GM18870 (cell line): ENCODE data around the gene S100A1.

Experiments
- ATAC-seq: cut with Tn5 transposase; IDR thresholded peaks from one replicate; pipeline ENCODE4 v1.9.1; 2021; ENCODE audit warnings: moderate library complexity; ENCODE audit not compliant: unreplicated experiment

S100A1 gene

DNA sequence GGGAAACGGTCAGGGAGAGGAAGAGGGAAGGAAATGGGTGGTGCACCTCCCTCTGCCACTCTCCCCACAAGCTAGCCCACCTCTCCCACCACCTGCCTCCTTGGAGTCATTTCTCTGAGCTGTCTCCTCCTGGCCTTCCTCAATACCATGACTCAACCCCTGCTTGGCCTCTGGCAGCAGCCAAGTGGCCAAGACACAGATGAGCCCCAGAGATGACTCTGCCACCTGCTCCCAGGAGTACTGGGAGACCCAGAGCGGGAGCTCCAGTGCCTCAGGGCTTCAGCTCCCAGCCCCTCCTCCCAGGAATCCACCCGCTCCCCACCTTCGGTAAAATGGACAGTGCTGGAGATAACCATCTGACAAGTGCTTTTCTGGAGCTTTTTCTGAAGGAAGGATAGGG lies 17.9 kb upstream of the S100A1 start:
- ATAC-seq, result no peak

DNA sequence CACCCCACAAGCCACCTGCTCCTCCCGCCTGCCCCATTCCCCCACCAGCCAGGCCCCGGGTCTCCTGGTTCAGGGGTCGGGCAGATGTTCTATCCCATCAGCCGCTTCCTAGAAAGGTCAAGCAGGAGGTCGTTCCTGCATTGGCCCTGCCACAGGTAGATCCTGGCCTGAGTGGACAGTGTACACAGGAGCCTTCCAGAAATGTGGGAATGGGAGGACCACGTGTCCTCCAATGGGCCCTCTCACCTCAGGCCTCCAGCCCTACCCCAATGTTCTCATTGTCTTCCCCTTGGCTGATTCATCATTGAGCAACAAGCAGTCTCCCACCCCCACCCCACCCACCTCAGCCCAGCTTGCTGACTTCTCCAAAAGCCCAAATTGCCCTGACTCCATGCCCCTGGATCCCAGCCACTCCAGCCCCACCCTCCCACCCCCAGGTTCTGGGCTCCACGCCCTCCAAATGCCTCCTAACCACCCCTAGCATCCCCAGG lies 17.4 kb upstream of the S100A1 start:
- no peak for ATAC-seq

DNA sequence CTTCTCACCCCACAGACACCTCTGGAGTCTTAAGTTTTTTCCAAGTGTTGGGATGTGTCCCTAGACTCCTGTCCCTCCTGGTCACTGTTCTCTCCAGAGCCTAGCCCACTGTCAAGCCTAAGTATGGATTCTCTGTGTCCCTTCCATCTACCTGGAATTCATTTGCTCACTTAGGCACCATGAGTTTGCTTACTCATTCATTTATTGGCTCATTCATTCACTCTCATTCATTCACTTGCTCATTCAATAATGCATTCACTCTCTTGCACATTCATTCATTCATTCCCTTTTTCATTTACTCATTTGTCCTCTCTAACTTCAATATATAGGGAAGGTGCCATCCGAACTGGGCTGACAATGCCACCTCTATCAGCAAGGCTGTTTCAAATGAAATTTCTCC lies 16.9 kb upstream of the S100A1 start:
- no peak for ATAC-seq

DNA sequence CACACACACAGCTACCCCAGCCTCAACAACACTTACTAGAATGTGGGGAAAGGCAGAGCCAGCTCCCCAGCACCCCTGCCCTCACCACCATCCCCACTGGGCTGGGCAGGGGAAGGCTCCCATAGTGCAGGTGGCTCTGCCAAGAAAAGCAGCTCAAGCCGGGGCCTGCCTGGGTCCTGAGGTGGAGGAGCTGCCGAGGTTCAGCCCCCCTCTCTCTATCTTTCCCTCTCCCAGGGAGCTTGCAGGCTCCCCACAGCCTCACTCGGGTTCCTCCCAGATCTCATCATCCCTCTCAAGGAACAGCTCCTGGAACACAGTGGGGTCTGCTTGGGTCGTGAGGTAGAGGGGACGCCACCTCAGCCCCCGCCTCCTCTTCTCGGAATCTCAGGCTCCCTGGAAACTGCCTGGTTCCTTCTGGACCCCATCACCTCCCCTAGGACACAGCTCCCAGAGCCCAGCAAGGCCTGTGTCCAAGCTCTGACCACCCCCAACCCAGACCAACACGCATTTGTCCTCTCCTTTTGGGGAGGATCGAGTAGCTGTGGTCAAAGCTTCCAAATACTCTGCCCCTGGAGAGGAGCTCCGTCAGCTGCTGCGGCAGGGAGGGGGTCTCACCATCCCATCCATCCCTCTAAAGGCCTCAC lies 16.0 kb upstream of the S100A1 start:
- ATAC-seq, result no peak

DNA sequence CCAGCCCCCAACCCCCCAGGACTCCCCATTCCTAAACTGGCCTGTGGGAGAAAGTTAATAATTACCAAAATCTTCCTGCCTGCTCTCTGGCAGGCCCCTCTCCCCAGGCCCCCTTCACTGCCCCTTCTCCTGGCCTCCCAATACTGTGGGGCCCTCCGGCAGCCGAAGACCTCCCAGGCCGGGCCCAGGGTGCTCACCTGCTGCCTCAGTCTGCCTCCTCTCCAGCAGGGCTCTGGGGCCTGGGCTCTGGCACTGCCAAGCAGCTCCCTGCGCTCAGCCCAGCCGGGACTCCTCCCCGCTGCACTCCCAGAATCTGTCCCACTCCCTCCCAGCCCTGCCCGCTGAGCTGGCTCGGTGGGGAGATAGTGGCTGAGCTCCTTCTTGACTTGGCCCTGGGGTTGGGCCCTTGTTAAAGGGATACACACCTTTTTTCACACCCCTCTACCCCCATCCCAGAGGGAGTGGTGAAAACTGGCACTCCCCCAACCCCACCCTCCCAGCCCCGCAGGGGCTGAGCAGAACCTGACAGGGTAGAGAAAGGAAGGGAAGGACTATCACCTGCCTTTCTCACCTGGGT lies 15.4 kb upstream of the S100A1 start, which contains the start of gene S100A16:
Gene S100A16 (minus strand): TSS at position 383 of the 577 bp plus-strand sequence. CDS start 4,986 bp downstream, outside the sequence.
- ATAC-seq, result no peak

DNA sequence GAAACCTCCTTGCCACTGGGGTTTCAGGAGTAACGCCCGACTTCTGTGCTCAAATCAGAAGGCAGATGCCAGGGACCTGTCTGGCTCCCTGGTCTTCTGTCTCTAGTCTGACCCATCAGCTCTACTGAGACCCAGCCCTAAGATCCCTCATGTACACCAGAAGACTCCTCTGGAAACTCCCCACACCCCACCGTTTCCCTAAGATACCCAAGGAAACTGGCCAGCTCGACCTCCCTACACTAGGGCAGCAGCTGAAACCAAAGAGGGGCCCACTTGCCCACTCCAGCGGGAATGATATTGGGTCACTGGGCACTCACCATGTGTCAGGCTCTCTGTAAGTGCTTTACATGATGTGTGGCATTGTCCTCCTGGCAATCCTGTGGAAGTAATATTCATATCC lies 14.8 kb upstream of the S100A1 start:
- ATAC-seq, result no peak

DNA sequence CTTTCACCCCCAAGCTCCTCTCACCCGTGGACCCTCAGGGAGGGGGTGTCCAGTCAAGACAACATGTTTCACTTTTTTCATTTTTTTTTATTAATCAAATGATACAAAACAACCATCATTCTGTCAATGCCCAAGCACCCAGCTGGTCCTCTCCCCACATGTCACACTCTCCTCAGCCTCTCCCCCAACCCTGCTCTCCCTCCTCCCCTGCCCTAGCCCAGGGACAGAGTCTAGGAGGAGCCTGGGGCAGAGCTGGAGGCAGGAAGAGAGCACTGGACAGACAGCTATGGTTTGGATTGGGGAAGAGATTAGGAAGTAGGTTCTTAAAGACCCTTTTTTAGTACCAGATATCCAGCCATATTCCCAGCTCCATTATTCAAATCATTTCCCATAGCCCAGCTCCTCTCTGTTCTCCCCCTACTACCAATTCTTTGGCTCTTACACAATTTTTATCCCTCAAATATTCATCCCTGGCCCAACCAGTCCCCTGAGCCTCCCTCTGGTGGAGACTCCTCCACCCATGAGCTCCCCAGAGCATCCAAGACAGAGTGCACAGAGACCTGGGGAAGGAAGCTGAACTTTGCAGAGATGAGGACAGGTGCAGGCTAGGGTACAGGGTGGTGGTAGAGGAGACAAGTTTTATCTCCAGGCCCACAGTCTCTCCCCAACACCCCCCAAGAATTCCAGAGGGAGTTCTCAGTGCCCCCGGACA lies 13.9 kb upstream of the S100A1 start:
- ATAC-seq, result no peak

DNA sequence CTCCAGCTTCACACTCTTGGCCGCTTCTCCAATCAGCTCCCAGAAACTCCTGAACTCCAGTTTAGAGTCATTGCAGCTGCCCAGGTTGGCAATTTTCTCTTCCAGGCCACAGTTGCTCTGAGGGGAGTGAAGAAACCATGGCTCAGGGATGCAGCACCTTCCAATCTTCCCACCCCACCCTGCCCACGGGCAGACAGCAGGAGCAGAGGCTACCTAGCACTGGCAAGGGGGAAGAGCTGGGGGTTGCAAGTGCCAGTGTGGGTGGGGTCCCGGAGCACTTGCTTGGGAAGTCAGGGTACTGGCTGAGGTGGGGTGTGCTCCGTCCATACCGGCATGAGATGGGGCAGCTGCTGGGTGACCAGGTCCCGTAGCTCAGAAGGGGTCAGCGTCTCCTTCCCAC lies 13.3 kb upstream of the S100A1 start:
- ATAC-seq, result no peak

DNA sequence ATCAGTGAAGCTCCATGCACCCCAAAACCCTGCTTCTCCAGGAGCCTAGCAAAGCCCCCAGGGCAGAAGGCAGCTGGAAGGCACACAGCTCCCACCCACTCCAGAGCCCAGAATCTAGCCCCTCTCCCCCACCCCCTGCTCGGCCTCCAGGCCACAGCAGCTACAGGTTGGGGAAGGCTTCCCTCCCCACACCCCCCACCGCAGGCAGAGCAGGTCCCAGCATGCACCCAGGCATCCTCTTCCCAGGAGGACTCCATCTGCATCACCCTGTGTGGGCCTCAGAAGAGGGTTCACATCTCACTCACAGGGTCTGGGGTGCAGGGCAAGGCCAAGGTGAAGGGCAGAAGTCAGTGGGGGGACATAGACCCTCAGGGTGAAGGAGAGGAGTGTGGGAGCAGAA lies 12.8 kb upstream of the S100A1 start:
- no peak for ATAC-seq

DNA sequence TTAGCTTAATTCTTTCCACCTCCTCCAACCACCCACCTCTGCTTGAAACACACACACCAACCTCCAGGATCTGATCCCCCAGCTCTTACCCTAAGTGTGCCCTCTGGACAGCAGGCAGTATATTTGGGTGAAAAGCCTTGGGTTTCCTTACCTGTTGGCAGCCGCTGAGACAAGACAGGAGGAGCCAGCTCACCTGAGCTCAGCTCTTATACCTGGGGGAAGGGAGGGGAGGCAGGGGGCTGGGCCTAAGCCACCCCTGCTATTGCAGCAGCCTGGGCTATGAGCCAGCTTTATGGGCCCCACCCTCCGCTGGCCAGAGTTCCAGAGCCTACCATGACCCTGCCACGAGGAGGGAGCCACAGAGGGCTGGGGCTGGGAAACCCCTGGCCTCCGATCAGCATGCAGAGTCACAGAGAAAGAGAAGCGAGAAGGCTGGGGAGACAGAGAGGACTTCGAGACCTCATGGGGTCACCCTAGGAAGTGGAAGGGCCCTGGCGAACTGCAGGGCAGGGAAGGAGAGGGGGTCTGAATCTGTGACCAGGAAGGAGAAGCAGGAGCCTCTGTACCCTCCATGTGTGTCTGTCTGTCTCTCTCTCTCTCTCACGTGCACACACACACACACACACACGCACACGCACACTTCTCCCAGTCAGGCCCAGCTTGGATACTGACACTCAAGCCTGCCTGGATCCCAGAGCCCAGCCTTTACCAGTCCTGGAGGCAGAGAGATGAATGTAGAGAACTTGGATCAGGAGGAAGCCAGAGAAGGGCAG lies 11.9 kb upstream of the S100A1 start, which contains the start of gene S100A14:
Gene S100A14 (minus strand): TSS at position 182 of the 773 bp plus-strand sequence. CDS start 467 bp downstream, outside the sequence.
- no peak for ATAC-seq

DNA sequence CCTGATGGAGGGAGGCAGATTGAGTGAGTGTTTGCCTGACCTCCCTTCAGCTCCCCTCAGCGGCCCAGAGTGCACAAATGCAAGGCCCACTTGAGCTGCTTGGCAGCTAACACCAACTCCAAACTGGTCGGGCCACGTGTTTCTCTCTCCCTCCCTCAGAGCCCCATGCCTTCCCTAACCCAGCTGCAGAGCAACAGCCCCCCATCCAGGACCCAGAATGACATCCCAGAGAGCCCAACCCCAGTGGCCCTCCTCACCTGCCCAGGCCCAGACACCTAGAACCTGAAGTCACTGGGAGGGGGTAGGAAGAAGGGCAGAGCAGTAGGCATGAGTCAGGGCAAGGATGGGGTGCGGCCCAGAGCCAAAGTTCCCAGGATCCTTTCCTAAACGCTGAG lies 11.3 kb upstream of the S100A1 start:
- no peak for ATAC-seq

DNA sequence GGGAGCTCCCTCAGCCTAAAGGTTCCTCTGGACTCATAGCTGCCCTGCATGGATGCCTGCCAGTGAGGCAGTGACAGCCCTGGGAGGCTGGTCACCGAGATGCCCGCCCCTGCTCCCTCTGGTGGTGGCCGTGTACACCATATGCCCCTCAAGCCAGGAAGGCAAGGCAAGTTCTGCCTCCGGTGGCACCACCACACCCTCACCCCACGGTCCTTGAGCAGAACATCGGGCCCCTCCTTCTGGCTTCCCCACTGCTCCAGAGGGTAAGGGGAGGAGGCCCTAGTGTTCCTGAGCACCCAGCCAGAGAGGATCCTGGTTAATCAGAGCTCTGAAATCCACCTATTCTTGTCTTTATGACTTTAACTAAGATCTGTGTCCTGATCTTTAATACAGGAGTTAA lies 10.6 kb upstream of the S100A1 start:
- no peak for ATAC-seq

DNA sequence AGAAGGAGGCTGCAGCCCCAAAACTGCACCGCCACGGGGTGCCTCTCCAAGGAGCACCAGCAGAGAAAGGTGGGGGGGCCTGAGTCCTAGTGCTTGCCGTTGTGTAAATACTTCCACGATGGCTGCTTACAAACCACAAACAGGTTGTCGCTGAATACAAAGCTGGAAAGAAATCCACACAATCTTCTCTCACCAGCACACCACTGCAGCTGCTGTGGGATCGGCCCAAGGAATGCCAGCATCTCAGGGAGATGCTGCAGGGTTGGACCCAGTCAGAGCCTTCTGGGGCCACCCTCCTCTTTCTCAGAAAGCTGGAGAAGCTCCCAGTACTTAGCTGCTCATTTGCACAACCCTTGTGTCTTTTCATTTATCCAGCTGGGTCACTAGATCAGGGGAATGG lies 9.1 kb upstream of the S100A1 start:
- ATAC-seq, result no peak

DNA sequence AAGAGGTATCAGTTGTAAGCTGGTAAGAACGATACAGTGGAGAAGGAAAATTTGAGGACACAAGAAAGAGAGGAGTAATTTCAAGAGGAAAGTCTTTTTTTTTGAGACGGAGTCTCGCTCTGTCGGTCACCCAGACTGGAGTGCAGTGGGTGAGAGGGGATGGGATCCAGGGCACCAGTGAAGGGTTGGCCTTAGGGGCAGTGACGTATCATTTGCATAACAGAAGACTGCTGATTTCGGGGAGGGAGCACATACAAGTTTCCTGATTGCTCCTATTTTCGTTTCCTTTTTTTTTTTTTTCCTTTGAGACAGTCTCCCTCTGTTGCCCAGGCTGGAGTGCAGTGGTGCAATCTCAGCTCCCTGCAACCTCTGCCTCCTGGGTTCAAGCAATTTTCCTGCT lies 5.1 kb upstream of the S100A1 start:
- no peak for ATAC-seq

DNA sequence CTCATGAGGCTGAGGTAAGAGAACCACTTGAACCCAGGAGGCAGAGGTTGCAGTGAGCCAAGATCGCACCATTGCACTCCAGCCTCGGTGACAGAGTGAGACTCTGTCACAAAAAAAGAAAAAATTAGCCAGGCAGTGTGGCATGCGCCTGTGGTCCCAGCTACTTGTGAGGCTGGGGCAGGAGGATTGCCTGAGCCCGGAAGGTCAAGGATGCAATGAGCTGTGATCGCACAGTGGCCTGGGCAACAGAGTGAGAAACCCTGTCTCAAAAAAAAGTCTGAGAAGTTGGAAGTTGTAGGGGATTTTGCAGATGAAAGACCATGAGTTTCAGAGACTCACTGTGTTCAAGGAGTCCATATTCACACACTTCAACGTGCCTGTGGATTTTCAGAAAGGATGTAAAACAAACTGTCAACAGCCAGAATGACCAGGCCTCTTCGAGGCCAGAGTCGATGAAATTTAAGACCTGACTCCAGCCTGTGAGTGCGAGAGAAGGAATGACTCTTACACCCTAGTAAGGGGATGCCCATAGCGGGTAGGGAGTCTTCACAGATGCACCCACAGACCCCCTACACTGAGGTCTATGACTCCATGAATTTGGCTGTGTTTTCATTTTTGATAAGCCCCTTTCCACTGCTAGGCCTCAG lies 3.1 kb upstream of the S100A1 start:
- no peak for ATAC-seq

DNA sequence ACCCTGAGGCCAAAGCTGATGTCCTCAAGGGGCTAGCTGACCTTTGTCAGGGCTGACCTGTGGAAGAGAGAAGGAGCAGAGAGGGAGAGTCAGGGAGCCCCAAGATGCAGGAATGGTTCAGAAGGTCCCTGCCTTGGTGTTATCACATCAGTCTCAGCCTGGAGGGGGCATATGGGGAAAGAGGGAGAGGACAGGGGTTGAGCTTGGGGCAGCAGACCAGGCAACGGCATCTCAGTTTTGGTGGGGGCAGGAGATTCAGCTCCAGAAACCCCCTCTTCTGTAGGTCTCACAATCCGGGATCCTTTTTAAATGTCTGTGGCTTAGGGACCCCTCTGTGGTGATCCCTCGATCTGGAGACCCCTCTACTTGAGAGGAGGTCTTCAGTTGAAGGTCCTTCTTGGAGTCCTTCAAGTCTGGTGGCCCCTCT lies 1.7 kb upstream of the S100A1 start:
- no peak for ATAC-seq

DNA sequence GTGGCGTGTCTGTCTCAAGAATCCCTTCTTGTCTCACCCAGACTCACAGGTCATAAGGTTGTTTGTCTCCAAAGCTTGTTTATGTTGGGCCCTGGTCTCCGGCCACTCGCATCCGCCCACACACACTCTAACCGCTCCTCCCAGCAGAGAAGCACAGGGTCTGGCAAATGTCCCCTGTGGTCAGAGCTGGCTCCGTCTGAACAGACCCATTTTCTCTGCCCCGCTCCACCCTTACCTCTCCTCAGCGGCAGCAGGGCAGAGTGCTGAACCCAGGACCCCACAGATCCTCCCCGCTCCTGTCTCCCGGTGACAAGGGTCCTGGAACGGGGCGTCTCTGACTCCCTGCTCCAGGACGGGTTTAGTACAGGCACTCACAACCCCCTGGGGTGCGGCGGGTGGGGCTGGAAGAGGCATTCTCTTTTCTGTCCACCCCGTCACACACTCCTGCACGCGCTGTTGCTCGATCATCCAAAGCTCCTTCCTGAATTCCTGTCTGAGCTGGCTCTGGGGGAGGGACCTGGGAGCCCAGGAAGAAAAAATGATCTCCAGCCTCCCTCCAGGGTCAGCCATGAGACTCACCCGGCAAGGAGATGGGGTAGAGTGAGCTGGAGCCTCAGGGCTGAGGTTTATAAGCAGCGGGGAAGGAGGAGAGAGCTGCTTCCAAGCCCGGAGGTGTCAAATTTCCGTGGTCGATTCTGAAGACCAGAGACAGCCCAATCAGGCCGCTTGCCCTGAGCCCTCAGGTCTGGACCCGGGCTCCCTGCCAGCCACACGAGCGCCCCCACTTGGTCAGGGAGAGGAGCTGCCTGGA lies 1.1 kb upstream of the S100A1 start, which contains the start of gene S100A13:
Gene S100A13 (minus strand): TSS at position 602 of the 811 bp plus-strand sequence. CDS start 1,033 bp downstream, outside the sequence.
- no peak for ATAC-seq

DNA sequence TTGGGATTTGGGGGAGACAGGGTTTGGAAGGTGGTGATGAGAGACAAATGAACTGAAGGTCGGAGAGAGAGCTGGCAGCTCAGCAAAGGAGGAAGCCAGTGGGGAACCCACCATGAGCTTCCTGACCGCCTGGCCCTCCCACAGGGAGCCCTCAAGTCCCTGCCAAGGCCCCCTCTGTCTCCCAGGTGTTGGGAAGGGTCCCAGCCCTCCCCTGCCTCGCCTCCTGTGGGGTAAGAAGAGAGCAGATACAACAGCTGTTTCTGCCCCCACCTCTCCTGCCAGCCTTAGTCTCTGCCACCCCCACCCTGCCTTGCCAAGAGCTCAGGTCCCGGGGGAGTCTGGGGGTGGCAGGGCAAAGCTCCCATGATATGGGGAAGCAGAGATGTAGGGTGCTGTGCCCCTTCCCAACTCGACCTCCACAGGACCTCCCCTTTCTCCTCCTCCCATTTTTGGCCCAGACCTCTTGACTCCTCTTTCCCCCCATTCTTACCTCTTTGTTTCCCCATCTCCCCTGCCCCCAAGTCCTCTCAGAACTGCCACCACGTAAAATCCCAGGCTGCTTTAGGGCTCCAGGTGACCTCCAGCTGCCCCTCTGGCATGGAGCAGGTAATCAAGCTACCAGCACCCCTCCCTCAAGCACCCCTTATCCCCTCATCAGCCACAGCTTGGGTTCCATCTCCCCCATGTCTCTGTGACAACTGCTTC lies 556 bp downstream of the S100A1 start:
- ATAC-seq, result no peak

DNA sequence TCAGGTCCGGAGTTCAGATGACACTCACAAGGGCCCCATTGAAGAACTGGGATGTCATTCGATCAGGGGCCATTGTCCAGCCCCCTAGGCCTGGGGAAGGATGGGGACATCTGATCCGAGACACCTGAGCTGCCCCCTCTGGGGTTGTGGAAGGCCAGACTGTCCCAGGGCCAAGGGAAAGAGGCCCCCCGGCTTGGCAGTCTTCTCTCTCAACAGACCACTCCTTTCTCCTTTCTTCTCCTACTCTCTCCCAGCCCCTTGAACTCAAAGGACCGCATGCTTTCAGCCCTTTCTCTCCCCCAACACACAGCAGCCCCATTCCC lies 1.1 kb downstream of the S100A1 start:
- ATAC-seq, result no peak
